SK-N-SH treated with all-trans-retinoic acid at 6 μM for 48 hours (cell line): ENCODE data around the gene CARM1.
A peak's percentile ranks its signal among the peaks of the same experiment; 100 is the strongest.
"Not testable (repeated sequence)": the region's sequence is repeated elsewhere in the genome, so short reads cannot be mapped to it uniquely, and the experiment has no call there.

Experiments
- ATAC-seq: fragments of 200-7000 bp; cut with Tn5 transposase; 3 replicates; pipeline ENCODE4 v1.9.1; 2020; ENCODE audit warnings: mild to moderate bottlenecking, moderate library complexity
- ARNTL ChIP-seq: fragments of 450-650 bp; formaldehyde crosslinking; IDR thresholded peaks from 2 replicates; pipeline ENCODE4 v1.5.0; 2020; ENCODE audit warnings: low read depth, mild to moderate bottlenecking, moderate library complexity, borderline replicate concordance
- BACH2 ChIP-seq: fragments of 250-450 bp; sonication (Bioruptor Pico); IDR thresholded peaks from 2 replicates; pipeline ENCODE4 v1.9.0; 2021; ENCODE audit warnings: mild to moderate bottlenecking, borderline replicate concordance
- CREB5 ChIP-seq: fragments of 250-450 bp; sonication (Bioruptor Pico); IDR thresholded peaks from 2 replicates; pipeline ENCODE4 v1.5.1; 2020; ENCODE audit warnings: low read depth, mild to moderate bottlenecking, moderate library complexity
- CSDC2 ChIP-seq: fragments of 250-450 bp; sonication (Bioruptor Pico); IDR thresholded peaks from 2 replicates; pipeline ENCODE4 v1.5.0; 2020; ENCODE audit warnings: mild to moderate bottlenecking, moderate library complexity
- CSRNP3 ChIP-seq: fragments of 250-450 bp; sonication (Bioruptor Pico); IDR thresholded peaks from 2 replicates; pipeline ENCODE4 v1.5.1; 2021; ENCODE audit warnings: mild to moderate bottlenecking, moderate library complexity
- GLIS3 ChIP-seq: fragments of 250-450 bp; sonication (Bioruptor Pico); IDR thresholded peaks from 2 replicates; pipeline ENCODE4 v1.5.0; 2020; ENCODE audit warnings: mild to moderate bottlenecking, moderate library complexity
- OSR1 ChIP-seq: fragments of 250-450 bp; sonication (Bioruptor Pico); IDR thresholded peaks from 2 replicates; pipeline ENCODE4 v1.8.0; 2022; ENCODE audit warnings: moderate library complexity, mild to moderate bottlenecking, inconsistent platforms
- PATZ1 ChIP-seq: fragments of 250-450 bp; sonication (Bioruptor Pico); IDR thresholded peaks from 2 replicates; pipeline ENCODE4 v1.8.0; 2020; ENCODE audit warnings: mild to moderate bottlenecking, moderate library complexity, borderline replicate concordance
- POU6F1 ChIP-seq: fragments of 250-450 bp; sonication (Bioruptor Pico); IDR thresholded peaks from 2 replicates; pipeline ENCODE4 v1.8.0; 2021; ENCODE audit warnings: low read depth, mild to moderate bottlenecking, moderate library complexity, borderline replicate concordance
- PPARA ChIP-seq: fragments of 250-450 bp; sonication (Bioruptor Pico); IDR thresholded peaks from 2 replicates; pipeline ENCODE4 v1.5.0; 2020; ENCODE audit warnings: mild to moderate bottlenecking, borderline replicate concordance
- RARB ChIP-seq: fragments of 250-450 bp; sonication (Bioruptor Pico); IDR thresholded peaks from 2 replicates; pipeline ENCODE4 v1.8.0; 2021; ENCODE audit warnings: mild to moderate bottlenecking, moderate library complexity
- SNAI2 ChIP-seq: fragments of 250-450 bp; sonication (Bioruptor Pico); IDR thresholded peaks from 2 replicates; pipeline ENCODE4 v1.5.0; 2020; ENCODE audit warnings: mild to moderate bottlenecking, moderate library complexity
- TCF4 ChIP-seq: fragments of 250-450 bp; sonication (Bioruptor Pico); IDR thresholded peaks from 2 replicates; pipeline ENCODE4 v1.8.0; 2021; ENCODE audit warnings: mild to moderate bottlenecking, moderate library complexity, borderline replicate concordance
- TOX ChIP-seq: fragments of 250-450 bp; sonication (Bioruptor Pico); IDR thresholded peaks from 2 replicates; pipeline ENCODE4 v1.8.0; 2021; ENCODE audit warnings: mild to moderate bottlenecking, moderate library complexity, borderline replicate concordance
- TSHZ2 ChIP-seq: fragments of 250-450 bp; sonication (Bioruptor Pico); IDR thresholded peaks from 2 replicates; pipeline ENCODE4 v1.5.0; 2020; ENCODE audit warnings: mild to moderate bottlenecking, moderate library complexity
- ZC3H10 ChIP-seq: fragments of 250-450 bp; sonication (Bioruptor Pico); IDR thresholded peaks from 2 replicates; pipeline ENCODE4 v1.5.1; 2021; ENCODE audit warnings: mild to moderate bottlenecking, moderate library complexity
- ZFP3 ChIP-seq: fragments of 250-450 bp; sonication (Bioruptor Pico); IDR thresholded peaks from 2 replicates; pipeline ENCODE4 v1.5.0; 2020; ENCODE audit warnings: mild to moderate bottlenecking, moderate library complexity
- ZFP30 ChIP-seq: fragments of 450-650 bp; formaldehyde crosslinking; IDR thresholded peaks from 2 replicates; pipeline ENCODE4 v1.5.0; 2022; ENCODE audit warnings: mild to moderate bottlenecking, moderate library complexity
- ZNF565 ChIP-seq: fragments of 450-650 bp; formaldehyde crosslinking; conservative IDR thresholded peaks from 2 replicates; pipeline ENCODE4 v1.5.0; 2020; ENCODE audit warnings: low read depth, mild to moderate bottlenecking, moderate library complexity
- ZNF70 ChIP-seq: fragments of 450-650 bp; formaldehyde crosslinking; IDR thresholded peaks from 2 replicates; pipeline ENCODE4 v1.5.0; 2020; ENCODE audit warnings: mild to moderate bottlenecking, moderate library complexity
- ZNF8 ChIP-seq: fragments of 450-650 bp; formaldehyde crosslinking; IDR thresholded peaks from 2 replicates; pipeline ENCODE4 v1.5.0; 2020; ENCODE audit warnings: mild to moderate bottlenecking, moderate library complexity

The CARM1 gene

GRCh38 chr19:10952809-10953208, 81.5 kb downstream of the CARM1 start:
- no peak for ATAC-seq
- TF ChIP-seq SNAI2 (CRISPR knock-in tag) (no peak), CSDC2 (no peak), GLIS3 (no peak), TOX (no peak), ZC3H10 (CRISPR knock-in tag) (no peak), TCF4 (CRISPR knock-in tag) (no peak), PATZ1 (CRISPR knock-in tag) (no peak), ZFP30 (CRISPR knock-in tag) (no peak), ZNF70 (no peak), BACH2 (CRISPR knock-in tag) (no peak), OSR1 (CRISPR knock-in tag) (no peak), CREB5 (CRISPR knock-in tag) (no peak), CSRNP3 (CRISPR knock-in tag) (no peak), ZNF8 (CRISPR knock-in tag) (no peak)

GRCh38 chr19:10959277-10959968, 88.1 kb downstream of the CARM1 start:
- ATAC-seq, result not testable (repeated sequence)

GRCh38 chr19:10960314-10961072, 89.1 kb downstream of the CARM1 start, which contains the start of gene SMARCA4:
TSS of gene SMARCA4 (plus strand) at chr19:10961030. CDS start at chr19:10984152, 23,122 bp downstream.
- ATAC-seq, result peak; percentile 84
- TF ChIP-seq TSHZ2 (CRISPR knock-in tag) (peak; percentile 96), SNAI2 (CRISPR knock-in tag) (peak; percentile 97), ZNF8 (CRISPR knock-in tag) (no peak), TOX (no peak), CREB5 (CRISPR knock-in tag) (no peak), POU6F1 (CRISPR knock-in tag) (no peak), RARB (CRISPR knock-in tag) (no peak), PPARA (CRISPR knock-in tag) (peak; percentile 82; the same call in 1 of the 2 replicates), CSRNP3 (CRISPR knock-in tag) (no peak), ZC3H10 (CRISPR knock-in tag) (0 out of 2 replicates have a peak, but pooled peaks have one; percentile 40), ZNF565 (CRISPR knock-in tag) (no peak), ZFP3 (CRISPR knock-in tag) (no peak), PATZ1 (CRISPR knock-in tag) (no peak), GLIS3 (no peak), ARNTL (peak; percentile 72; the same call in 1 of the 2 replicates), ZFP30 (CRISPR knock-in tag) (peak; percentile 18; the same call in 1 of the 2 replicates), BACH2 (CRISPR knock-in tag) (no peak)
